HG03575 (cell line): ENCODE data around the gene DOCK7.
"Not testable (repeated sequence)": the region's sequence is repeated elsewhere in the genome, so short reads cannot be mapped to it uniquely, and the experiment has no call there.

Experiments
- ATAC-seq: cut with Tn5 transposase; IDR thresholded peaks from one replicate; pipeline ENCODE4 v1.9.1; 2021; ENCODE audit not compliant: unreplicated experiment, insufficient number of reproducible peaks, low FRiP score; ENCODE audit errors: extremely low read depth

DOCK7 gene

DNA sequence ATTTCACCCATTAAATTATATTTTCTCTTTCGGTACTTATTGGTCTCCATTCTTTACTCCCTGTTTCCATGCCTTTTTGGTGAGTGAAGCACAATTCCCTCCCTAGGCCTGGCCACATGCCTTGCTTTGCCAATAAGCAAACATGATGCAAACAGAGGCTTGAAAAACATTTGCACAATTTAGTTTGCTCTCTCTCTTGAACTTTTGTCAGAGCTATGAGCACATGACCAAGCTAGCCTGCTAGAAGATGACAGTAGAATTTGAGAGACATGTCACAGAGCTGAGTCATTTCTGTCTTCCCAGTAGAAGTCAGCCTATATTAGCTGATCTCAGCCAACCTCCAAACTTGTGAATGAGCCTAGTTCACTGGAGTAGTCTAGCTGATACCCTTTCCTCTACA is 66.3 kb downstream of the DOCK7 start:
- ATAC-seq = peak; percentile 95

DNA sequence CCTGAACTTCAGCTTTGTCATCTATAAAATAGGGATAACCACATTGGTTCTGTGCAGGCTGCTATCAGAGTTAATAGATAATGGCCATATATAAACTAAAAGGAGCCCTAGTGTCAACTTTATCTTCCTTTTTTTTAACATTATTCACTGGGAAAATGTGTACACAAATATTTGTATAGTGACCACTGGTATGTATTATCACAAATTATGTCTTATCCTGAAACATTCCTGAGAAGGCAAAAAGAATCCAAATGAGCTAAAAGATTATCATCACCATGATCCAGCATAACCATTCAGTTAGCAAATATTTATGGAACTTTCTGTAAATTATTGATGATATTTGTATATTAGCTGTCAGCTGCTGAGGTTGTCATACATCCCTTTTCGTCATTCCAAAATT is 74.3 kb downstream of the DOCK7 start:
- no peak for ATAC-seq

DNA sequence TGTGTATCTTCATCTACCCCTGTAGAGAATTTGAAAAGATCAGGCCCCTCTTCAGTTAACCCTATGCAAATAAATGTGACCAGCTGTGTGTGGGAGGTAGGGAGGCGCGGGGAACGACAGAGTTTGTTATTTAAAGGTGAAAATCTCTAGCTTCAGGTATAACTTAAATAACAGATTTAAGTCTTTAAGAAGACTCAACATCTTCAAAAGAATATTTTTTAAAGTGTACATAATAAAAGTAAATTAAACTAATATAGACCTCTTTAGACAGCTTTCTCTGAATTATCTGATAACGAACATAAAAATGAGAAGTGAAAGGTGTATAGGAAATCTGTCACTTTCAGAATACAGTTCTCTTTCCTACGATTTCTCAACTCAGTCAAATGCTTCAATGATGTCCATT is 74.9 kb downstream of the DOCK7 start:
- peak; percentile 68 for ATAC-seq

DNA sequence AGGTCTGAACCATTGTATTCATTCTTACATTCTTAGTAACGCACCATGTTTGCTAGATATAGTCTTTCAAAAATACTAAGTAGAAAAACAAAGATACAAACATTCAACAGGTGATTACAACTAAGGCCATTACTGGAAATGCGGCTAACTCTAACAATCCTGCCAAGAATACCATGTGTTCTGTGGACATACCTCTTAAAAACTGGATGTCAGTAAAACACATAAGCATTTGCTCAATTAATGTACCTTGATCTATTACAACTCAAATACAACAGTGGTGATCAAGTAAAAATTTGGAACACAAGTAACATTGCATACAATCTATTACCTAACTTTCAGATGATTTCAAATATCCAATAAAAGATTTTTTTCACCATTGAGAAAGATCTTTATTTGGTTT is 75.4 kb downstream of the DOCK7 start:
- no peak for ATAC-seq

DNA sequence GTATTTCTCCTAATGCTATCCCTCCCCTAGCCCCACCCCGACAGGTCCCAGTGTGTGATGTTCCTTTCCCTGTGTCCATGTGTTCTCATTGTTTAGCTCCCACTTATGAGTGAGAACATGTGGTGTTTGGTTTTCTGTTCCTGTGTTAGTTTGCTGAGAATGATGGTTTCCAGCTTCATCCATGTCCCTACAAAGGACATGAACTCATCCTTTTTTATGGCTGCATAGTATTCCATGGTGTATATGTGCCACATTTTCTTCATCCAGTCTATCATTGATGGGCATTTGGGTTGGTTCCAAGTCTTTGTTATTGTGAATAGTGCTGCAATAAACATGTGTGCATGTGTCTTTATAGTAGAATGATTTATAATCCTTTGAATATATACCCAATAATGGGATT is 77.6 kb downstream of the DOCK7 start:
- ATAC-seq = not testable (repeated sequence)

DNA sequence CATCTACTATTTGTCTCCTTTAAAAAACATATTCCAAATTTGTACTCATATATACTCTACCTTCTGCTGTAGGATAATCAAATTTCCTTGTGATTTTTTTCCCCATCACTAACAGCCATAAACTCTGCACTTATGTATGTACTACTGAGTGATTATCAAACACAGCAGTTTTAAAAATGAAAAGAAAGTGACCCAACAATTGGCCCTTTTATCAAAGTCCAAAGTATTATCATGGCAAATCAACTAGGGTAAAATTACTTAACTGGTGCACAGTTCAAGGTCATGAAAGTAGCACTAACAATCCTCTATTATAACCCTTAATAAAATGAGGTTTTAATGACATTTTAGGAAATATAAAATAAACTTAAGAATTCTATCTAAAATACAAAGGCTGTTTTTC is 79.3 kb downstream of the DOCK7 start:
- no peak for ATAC-seq

DNA sequence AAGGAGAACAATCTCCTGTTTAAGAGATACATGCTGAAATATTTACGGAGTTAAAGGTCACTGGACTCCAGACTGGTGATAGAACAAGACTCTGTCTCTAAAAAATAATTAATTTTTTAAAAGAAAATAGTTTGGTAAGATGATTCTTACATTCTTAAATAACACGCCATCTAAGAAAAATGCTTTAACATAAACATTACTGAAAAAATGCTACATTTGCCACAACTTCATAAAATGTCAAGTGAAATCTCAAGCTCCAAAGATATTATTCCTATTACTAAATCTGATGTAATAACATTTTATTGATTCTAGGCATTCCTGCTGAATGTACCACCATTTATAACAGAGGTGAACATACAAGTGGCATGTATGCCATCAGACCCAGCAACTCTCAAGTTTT is 86.7 kb downstream of the DOCK7 start:
- no peak for ATAC-seq

DNA sequence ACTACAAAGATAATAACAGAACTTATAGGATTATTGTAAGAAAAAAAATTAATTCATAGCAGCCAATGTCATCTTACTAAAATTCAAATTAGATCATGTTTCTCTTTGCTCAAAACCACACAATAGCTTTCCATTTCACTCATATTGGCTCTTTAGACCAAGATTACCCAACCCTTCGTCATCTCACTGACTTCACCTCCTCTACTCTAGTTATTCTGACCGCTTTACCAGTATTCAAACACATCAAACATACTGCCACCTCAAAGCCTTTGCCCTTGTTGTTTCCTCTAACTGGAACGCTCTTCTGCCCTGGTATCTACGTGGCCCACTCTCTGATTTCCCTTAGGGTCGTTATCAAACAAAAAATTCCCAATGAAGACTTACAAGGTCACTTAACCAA is 89.1 kb downstream of the DOCK7 start:
- ATAC-seq = no peak

DNA sequence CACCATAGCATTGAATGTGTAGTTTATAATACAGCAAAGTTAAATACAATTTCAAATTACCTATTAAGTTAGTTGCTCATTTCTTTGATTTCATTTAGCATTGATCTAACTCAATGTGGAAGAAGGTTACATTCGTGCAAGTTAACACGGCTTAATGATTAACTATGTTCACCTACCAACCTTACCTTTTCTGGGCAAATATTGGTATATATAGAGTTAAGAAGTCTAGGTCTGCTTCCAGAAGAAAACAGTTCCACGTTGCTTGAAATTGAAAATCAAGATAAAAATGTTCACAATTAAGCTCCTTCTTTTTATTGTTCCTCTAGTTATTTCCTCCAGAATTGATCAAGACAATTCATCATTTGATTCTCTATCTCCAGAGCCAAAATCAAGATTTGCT is 90.9 kb downstream of the DOCK7 start, which contains the start of gene ANGPTL3:
ANGPTL3 (plus strand) TSS at position 240 of the 400 bp plus-strand sequence; CDS start at position 287, 47 bp downstream.
- no peak for ATAC-seq

DNA sequence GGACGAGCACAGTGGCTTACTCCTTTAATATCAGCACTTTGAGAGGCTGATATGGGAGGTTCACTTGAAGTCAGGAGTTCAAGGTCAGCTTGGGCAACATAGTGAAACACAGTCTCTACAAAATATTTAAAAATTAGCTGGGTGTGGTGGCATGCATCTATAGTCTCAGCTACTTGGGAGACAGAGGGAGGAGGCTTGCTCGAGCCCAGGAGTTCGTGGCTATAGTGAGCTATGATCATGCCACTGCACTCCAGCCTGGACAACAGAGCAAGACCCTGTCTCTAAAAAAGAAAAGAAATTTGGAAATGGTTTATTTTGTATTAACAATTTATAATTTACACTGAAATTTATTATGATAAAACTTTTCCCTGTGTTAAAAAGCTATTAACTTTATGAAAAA is 92.5 kb downstream of the DOCK7 start:
- no peak for ATAC-seq

DNA sequence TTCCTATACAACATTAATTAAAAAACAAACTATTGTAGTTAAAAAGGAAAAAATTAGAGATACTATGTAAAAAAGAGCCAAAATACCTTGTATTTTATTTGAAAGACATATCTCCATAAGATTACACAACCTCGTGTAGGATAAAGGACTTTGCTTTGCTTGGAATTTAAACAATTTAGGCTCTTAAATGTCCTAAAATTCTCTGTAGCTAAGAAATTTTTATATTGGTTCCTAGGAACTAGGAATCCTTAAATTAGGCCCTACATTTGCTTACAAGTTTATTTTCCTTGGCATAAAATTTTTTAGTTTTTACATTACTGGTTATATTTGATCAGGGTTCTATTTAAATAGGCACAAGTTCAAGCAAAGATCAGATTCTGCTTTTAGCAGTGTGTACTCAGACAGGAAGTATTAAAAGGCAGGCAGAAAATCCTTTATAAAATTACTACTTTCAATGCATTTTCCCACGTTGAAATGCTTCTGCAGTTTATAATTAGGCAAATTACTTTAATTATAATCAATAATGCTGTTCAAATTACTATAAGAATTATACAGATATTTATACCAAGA is 94.3 kb downstream of the DOCK7 start:
- no peak for ATAC-seq

DNA sequence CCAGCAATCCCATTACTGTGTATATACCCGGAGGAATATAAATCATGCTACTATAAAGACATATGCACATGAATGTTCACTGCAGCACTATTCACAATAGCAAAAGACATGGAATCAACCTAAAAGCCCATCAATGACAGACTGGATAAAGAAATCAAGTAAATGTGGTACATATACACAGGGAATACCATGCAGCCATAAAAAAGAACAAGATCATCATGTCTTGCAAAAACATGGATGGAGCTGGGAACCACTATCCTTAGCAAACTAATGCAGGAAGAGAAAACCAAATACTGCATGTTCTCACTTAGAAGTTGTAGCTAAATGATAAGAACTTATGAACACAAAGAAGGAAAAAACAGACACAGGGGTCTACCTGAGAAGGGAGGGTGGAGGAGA is 97.2 kb downstream of the DOCK7 start:
- no peak for ATAC-seq

DNA sequence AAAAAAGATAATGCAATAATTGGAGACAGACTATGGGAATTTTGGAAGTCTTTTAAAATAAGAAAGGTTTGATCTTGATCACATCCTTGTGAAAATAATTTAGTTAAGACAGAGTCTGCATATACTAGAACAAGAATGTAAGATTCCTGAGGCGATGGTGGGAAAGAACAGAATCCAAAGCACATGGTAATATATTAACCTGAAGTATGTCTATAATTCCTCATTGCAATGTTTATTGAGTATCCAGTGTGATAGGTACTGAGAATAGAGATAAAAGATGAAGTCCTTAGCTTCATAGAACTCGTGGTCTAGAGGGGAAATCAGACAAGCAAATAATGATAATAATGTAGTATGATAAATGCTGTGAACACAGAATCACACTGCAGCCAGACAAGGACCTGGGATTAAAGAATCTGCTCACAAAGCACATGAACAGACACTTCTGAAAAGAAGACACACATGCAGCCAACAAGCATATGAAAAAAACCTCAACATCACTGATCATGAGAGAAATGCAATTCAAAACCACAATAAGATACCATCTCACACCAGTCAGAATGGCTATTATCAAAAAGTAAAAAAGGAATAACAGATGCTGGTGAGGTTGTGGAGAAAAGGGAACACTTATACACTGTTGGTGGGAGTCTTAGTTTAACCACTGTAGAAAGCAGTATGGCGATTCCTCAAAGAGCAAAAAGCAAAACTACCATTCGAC is 97.8 kb downstream of the DOCK7 start:
- ATAC-seq = no peak

DNA sequence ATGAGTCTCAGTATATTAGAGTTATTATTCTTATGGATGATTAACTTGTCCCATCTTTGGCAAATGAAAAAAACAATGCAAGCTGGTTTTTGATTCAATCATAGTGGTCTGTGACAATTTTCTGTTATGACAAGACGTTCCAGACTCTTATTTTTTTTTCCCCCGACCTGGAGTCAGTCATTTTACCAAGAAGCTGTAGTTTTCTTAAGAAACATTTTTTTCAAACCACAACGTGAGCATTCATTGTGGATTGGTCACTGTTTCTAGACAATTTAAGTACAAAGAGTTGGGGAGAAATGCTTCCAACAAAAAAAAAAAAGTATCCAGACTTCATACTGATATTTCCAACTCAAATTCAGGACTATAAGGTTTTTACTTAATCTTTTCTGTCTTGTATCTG is 98.9 kb downstream of the DOCK7 start:
- ATAC-seq = no peak

DNA sequence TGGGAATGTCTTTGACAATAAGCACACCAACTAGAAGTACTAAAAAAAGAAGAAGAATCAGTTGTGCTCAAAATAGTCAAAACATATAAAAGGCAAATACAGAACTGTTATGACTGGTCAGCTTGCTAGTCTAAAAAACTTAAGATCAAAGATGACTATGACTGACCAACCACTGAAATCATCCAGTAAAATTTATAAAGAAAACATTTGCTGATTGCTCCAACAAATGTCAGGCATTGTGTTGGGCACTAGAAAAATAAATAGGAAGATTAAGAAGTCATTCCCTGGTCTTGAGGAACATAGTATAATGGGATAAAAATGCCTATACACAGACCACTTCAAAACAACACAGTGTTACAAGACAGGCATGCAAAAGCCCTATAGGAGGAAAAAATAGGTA is 100.2 kb downstream of the DOCK7 start:
- ATAC-seq = no peak

DNA sequence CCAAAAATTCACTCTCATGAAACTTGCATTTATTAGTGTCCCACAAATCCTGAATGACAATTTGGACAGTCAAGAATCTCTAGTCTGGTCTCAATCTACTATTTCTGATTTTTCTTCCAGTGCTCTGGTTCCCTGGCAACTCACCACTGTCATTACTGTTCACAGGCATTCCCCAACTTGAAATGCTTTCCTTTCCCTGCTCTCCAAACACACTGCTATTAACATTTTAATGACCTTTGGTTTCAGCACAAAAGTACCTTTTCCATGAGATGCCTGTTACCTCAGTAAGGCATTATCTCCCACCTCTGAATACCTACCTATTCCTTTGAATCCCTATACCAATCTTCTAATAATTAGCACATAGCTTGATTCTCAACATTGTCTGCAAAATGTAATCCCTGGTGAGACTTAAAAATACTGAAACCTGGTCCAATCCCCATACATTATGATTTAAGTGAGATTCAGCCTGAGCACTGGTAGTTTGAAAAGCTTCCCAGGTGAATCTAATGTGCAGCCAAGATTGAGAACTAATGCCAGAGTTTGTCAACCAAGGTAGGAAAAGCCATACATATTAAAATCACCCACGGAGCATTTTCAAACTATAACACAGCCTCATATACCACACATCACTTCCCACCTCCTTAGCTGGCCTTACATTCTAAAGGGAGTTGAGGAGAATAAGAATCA is 102.6 kb downstream of the DOCK7 start:
- ATAC-seq = no peak

DNA sequence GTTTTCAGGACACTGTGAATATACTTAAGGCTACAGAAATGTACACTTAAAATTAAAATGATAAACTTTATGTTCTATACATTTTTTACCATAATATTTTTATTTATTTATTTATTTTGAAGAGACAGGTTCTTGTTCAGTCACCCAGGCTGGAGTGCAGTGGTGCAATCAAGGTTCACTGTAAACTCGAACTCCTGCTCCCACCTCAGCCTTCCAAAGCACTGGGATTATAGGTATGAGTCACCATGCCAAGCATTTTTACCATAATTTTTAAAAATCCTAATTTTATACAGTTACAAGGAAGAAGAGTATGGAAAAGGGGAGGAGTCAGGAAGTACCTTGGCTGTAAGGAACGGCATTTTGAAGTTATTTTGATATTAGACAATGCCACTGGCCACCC is 114.5 kb downstream of the DOCK7 start:
- no peak for ATAC-seq

DNA sequence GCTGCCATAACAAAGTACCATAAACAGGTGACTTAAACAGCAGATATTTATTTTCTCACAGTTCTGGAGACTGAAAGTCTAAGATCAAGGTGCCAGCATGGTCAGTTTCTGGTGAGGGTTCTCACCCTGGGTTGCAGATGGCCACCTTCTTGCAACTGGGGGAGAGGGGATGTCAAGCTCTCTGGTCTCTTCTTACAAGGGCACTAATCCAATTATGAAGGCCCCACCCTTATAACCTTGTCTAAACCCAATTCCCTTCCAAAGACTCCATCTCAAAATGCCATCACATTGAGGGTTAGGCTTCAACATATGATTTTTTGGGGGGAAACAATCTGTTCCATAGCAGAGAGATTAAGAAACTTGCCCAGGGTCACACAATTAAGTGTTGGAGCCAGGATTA is 115.7 kb downstream of the DOCK7 start:
- ATAC-seq = no peak

DNA sequence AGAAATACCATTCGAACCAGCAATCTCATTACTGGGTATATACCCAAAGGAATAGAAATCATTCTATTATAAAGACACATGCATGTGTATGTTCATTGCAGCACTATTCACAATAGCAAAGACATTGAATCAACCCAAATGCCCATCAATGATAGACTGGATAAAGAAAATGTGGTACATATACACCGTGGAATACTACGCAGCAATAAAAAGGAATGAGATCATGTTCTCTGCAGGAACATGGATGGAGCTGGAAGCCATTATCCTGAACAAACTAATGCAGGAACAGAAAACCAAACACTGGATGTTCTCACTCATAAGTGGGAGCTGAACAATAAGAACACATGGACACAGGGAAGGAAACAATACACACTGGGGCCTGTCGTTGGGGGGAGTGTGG is 116.7 kb downstream of the DOCK7 start:
- not testable (repeated sequence) for ATAC-seq

DNA sequence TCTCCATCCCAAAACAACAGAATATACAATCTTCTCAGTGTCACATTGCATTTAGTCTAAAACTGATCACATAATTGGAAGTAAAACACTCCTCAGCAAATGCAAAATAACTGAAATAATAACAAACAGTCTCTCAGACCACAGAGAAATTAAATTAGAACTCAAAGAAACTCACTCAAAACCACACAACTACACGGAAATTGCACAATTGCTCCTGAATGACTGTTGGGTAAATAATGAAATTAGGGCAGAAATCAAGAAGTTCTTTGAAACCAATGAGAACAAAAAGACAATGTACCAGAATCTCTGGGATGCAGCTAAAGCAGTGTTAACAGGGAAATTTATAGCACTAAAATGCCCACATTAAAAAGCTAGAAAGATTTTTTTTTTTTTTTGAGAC is 120.3 kb downstream of the DOCK7 start:
- not testable (repeated sequence) for ATAC-seq
